GM12878 (cell line): ENCODE measurements around the gene ETV3L.

Experiments
- KDM1A ChIP-seq: fragments of 200-600 bp; sonication (generic); IDR thresholded peaks from 2 replicates; pipeline ENCODE4 v1.6.1; 2016; ENCODE audit warnings: borderline replicate concordance
- TF ChIP-seq, protein P1 (sequence below), 3 experiments: IDR thresholded peaks in 2 of 3; conservative IDR thresholded peaks in 1 of 3; 2 replicates each; pipeline ENCODE4 v1.5.1; 2011; ENCODE audit warnings: low read depth in 3 of 3, low read length in 3 of 3, mild to moderate bottlenecking in 3 of 3, control low read depth in 2 of 3, moderate library complexity in 2 of 3, inconsistent platforms in 1 of 3, mixed read lengths in 1 of 3; ENCODE audit not compliant: control insufficient read depth in 2 of 3, insufficient read depth in 1 of 3; ENCODE audit errors: extremely low read depth in 1 of 3

DNA sequence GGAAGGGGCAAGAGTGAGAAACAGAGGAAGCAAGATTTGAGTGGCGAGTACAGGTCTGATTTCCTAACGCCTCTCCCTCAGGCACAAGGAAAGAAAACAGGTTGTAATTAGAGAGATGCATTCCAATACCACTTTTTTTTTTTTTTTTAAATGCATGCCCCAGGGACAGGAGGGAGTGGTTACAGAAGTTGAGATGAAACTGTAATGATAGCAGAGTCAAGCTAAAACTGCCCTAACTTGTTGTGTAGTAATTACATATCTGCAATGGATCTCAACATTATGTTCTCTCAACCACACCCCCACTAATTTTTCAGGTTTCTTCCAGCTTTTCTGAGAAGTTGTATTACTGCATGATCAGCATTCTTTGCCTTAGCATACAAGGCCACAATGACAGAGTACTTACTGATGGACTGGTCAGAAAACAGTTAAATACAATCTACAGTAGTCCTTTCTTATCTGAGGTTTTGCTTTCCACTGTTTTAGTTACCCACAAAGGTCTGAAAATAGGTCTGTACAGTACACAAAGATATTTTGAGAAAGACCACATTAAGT, 33.1 kb upstream of the ETV3L start:
- TF ChIP-seq, protein P1, sequence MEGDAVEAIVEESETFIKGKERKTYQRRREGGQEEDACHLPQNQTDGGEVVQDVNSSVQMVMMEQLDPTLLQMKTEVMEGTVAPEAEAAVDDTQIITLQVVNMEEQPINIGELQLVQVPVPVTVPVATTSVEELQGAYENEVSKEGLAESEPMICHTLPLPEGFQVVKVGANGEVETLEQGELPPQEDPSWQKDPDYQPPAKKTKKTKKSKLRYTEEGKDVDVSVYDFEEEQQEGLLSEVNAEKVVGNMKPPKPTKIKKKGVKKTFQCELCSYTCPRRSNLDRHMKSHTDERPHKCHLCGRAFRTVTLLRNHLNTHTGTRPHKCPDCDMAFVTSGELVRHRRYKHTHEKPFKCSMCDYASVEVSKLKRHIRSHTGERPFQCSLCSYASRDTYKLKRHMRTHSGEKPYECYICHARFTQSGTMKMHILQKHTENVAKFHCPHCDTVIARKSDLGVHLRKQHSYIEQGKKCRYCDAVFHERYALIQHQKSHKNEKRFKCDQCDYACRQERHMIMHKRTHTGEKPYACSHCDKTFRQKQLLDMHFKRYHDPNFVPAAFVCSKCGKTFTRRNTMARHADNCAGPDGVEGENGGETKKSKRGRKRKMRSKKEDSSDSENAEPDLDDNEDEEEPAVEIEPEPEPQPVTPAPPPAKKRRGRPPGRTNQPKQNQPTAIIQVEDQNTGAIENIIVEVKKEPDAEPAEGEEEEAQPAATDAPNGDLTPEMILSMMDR (IDR thresholded peaks at IDR 0.05 in 2 of 3, conservative IDR thresholded peaks at IDR 0.05 in 1 of 3; ENCODE audit: control insufficient read depth in 2 of 3, extremely low read depth in 1 of 3, insufficient read depth in 1 of 3, low read depth in 3 of 3, low read length in 3 of 3) = no peak
- no peak for TF ChIP-seq KDM1A
